Caco-2 (cell line): ENCODE results near the gene ATM. TPM values are rescaled to one million over a fixed set of nuclear protein-coding genes. Genes with fewer than 3 reads are reported as not detected.

Experiments
- BruUV-seq: library from RNA; stranded (reverse); fragments of 400-500 nt; replicated peaks from 2 replicates; lab custom pipeline; 2021; lab: Mats Ljungman, UMichigan
- CTCF ChIA-PET: fragments of 300-600 bp; sonication (Branson Sonifier 250); formaldehyde crosslinking; loops from one replicate; lab custom pipeline; 2022; ENCODE audit warnings: antibody characterized with exemption; lab: Charles Lee
- POLR2A ChIA-PET: fragments of 300-600 bp; sonication (Branson Sonifier 250); formaldehyde crosslinking; loops from one replicate; lab custom pipeline; 2022; ENCODE audit warnings: antibody characterized with exemption; lab: Charles Lee
- DNase-seq, 2 experiments: peaks; one replicate each; pipeline versions ENCODE4 v3.0.0 to v3.0.0-alpha.2; 2020 to 2022
- H3K27me3 ChIP-seq: replicated peaks from 2 replicates; pipeline ENCODE4 v1.6.0; 2011; ENCODE audit warnings: low read length; ENCODE audit not compliant: control insufficient read depth, insufficient read depth
- H3K36me3 ChIP-seq: 2 replicates; pipeline ENCODE4 v1.5.1; 2011; ENCODE audit warnings: low read length; ENCODE audit not compliant: control insufficient read depth, insufficient read depth
- H3K4me1 ChIP-seq: fragments of 250-450 bp; sonication (Bioruptor Pico); 2 replicates; pipeline ENCODE4 v1.5.1; 2020; ENCODE audit warnings: mild to moderate bottlenecking
- H3K4me3 ChIP-seq: 2 replicates; pipeline ENCODE4 v1.5.1; 2011; ENCODE audit warnings: low read depth, mild to moderate bottlenecking, control low read depth, low read length
- H3K9me3 ChIP-seq: fragments of 250-450 bp; sonication (Bioruptor Pico); 2 replicates; pipeline ENCODE4 v1.5.1; 2020; ENCODE audit warnings: mild to moderate bottlenecking, moderate library complexity
- H3K27ac Mint-ChIP-seq: one replicate; pipeline ENCODE4 v1.8.0; 2022; ENCODE audit warnings: mixed read lengths; ENCODE audit not compliant: unreplicated experiment
- H3K27me3 Mint-ChIP-seq: one replicate; pipeline ENCODE4 v1.8.0; 2022; ENCODE audit warnings: mixed read lengths; ENCODE audit not compliant: insufficient read depth, unreplicated experiment
- H3K36me3 Mint-ChIP-seq: one replicate; pipeline ENCODE4 v1.8.0; 2022; ENCODE audit warnings: mild to moderate bottlenecking, mixed read lengths; ENCODE audit not compliant: insufficient read depth, unreplicated experiment
- H3K4me1 Mint-ChIP-seq: one replicate; pipeline ENCODE4 v1.8.0; 2022; ENCODE audit warnings: low read depth, mixed read lengths; ENCODE audit not compliant: unreplicated experiment
- H3K4me3 Mint-ChIP-seq: one replicate; pipeline ENCODE4 v1.8.0; 2022; ENCODE audit warnings: mild to moderate bottlenecking, moderate library complexity, mixed read lengths; ENCODE audit not compliant: unreplicated experiment
- H3K9me3 Mint-ChIP-seq: one replicate; pipeline ENCODE4 v1.8.0; 2022; ENCODE audit warnings: mixed read lengths; ENCODE audit not compliant: unreplicated experiment
- CTCF ChIP-seq, 2 experiments: fragments of 200-600 bp in 1 of 2; IDR thresholded peaks; 1 replicate in 1 of 2; 2 replicates in 1 of 2; pipeline versions ENCODE4 v1.5.1 to v1.8.0; 2011 to 2022; ENCODE audit warnings: antibody characterized with exemption in 1 of 2, control low read depth in 1 of 2, inconsistent platforms in 1 of 2, low read depth in 1 of 2, low read length in 1 of 2, mild to moderate bottlenecking in 1 of 2, moderate library complexity in 1 of 2; ENCODE audit not compliant: insufficient read depth in 1 of 2, severe bottlenecking in 1 of 2, unreplicated experiment in 1 of 2
- intact Hi-C: fragments of 100-400 bp; cut with micrococcal nuclease; formaldehyde crosslinking; loops from one replicate; pipeline ENCODE4 v1.10.0; 2022; ENCODE audit not compliant: unreplicated experiment
- total RNA-seq: library from RNA; stranded (reverse); gene quantifications from 2 replicates; pipeline ENCODE4 v1.2.3, GENCODE V29; 2022

The ATM gene
- total RNA-seq, 1 experiment from 2014 or later, result 77.1 TPM

DNA sequence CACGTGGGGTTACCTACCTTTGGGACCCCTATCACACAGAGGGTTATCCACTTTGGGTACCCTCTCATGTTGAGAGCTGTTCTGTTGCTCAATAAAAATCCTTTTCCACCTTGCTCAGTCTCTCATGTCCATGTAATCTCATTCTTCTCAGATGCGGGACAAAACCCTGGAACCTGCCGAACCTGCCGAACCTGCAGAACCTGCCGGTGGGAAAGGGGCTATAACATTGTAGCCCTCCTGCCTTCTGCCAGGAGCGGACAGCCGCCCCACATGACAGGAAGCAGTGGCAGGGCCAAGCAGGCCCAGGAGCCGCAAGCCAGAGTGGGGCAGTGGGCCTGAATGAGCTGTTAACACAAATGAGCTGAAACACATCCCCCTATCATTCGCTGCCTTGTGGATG is 18.5 kb upstream of the ATM start:
- Mint-ChIP-seq H3K27me3 (no peaks in the 10 kb centered on the region), H3K4me3 (no peak overlapping the region), H3K36me3 (peaks cover 61% of the 10 kb centered on the region), H3K27ac (no peak overlapping the region), H3K9me3 (peaks cover 31% of the 10 kb centered on the region), H3K4me1 (no peaks in the 10 kb centered on the region)
- POLR2A ChIA-PET, result no interaction called here
- intact Hi-C loops, result no loop called here
- no TSS peak for BruUV-seq
- CTCF ChIA-PET, result interaction anchor here (0.6 kb wide), 1 partner anchor 56 kb away, joined by 5 read pairs; no protein-coding TSS in a partner anchor
- Histone ChIP-seq H3K36me3 (peaks cover 26% of the 10 kb centered on the region), H3K4me3 (no peak overlapping the region), H3K27me3 (no peaks in the 10 kb centered on the region), H3K4me1 (no peaks in the 10 kb centered on the region), H3K9me3 (peaks cover 37% of the 10 kb centered on the region)
- no peak for TF ChIP-seq CTCF (IDR thresholded peaks at IDR 0.05; ENCODE audit: insufficient read depth in 1 of 2, low read depth in 1 of 2, low read length in 1 of 2, severe bottlenecking in 1 of 2, unreplicated experiment in 1 of 2)
- no peak for DNase-seq

- no TSS peak for BruUV-seq
- peaks cover 65% of the 10 kb centered on the region for H3K36me3 Mint-ChIP-seq
These were observed 17.9 kb upstream of the ATM start for GRCh38 chr11:108204929-108205499.

GRCh38 chr11:108206171-108206570 is 16.7 kb upstream of the ATM start:
- H3K4me1 Mint-ChIP-seq, result no peaks in the 10 kb centered on the region
- H3K4me1 ChIP-seq, result no peaks in the 10 kb centered on the region
- no peak for TF ChIP-seq CTCF (IDR thresholded peaks at IDR 0.05; ENCODE audit: insufficient read depth in 1 of 2, low read depth in 1 of 2, low read length in 1 of 2, severe bottlenecking in 1 of 2, unreplicated experiment in 1 of 2)
- H3K4me3 Mint-ChIP-seq, result no peak overlapping the region
- H3K9me3 ChIP-seq, result peaks cover 37% of the 10 kb centered on the region
- intact Hi-C loops, result no loop called here
- peaks cover 31% of the 10 kb centered on the region for H3K9me3 Mint-ChIP-seq
- CTCF ChIA-PET, result interaction anchor here (1.2 kb wide), 1 partner anchor 17 kb away, joined by 6 read pairs; the partner anchor contains the start of genes ATM and NPAT
- DNase-seq, result no peak
- no TSS peak for BruUV-seq
- peaks cover 26% of the 10 kb centered on the region for H3K36me3 ChIP-seq
- H3K27me3 Mint-ChIP-seq, result no peaks in the 10 kb centered on the region
- no peak overlapping the region for H3K27ac Mint-ChIP-seq
- POLR2A ChIA-PET, result no interaction called here
- H3K36me3 Mint-ChIP-seq, result peaks cover 73% of the 10 kb centered on the region
- H3K27me3 ChIP-seq, result no peaks in the 10 kb centered on the region
- H3K4me3 ChIP-seq, result no peak overlapping the region

More at GRCh38 chr11:108204929-108205499, 17.9 kb upstream of the ATM start:
- Histone ChIP-seq H3K4me1 (no peaks in the 10 kb centered on the region), H3K4me3 (no peak overlapping the region), H3K9me3 (peaks cover 37% of the 10 kb centered on the region), H3K27me3 (no peaks in the 10 kb centered on the region), H3K36me3 (peaks cover 26% of the 10 kb centered on the region)
- ChIA-PET CTCF (interaction anchor here (0.6 kb wide), 1 partner anchor 56 kb away, joined by 5 read pairs; no protein-coding TSS in a partner anchor), POLR2A (no interaction called here)
- DNase-seq, result no peak
- no peak for TF ChIP-seq CTCF (IDR thresholded peaks at IDR 0.05; ENCODE audit: insufficient read depth in 1 of 2, low read depth in 1 of 2, low read length in 1 of 2, severe bottlenecking in 1 of 2, unreplicated experiment in 1 of 2)
- intact Hi-C loops, result no loop called here
- H3K4me3 Mint-ChIP-seq, result no peak overlapping the region
- no peak overlapping the region for H3K27ac Mint-ChIP-seq
- H3K9me3 Mint-ChIP-seq, result peaks cover 31% of the 10 kb centered on the region
- H3K4me1 Mint-ChIP-seq, result no peaks in the 10 kb centered on the region
- H3K27me3 Mint-ChIP-seq, result no peaks in the 10 kb centered on the region
